Measurements from ENCODE around the gene AIG1. TPM values are rescaled to one million over a fixed set of nuclear protein-coding genes. Genes with fewer than 3 reads are reported as not detected.

AIG1 gene
- total RNA-seq, 2 experiments from 2014 or later, result 11.7 to 12.1 TPM

DNA sequence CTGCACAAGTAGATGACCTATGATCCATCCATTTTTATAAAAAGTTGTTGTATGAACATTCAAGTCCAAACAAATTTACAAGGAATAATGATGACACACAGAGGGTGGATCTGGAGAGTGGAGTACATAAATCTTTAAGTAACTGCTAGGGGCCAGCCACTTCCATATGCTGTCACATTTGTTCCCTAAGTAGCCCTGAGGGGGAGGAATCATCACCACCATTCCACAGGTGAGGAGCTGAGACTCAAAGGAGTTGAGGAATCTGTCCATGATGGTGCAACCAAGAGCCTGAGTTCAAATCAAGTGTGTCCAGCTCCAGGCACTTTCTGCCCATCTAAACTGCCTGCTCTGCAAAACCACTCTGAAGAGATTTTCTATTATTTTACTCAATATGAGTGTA is 132.1 kb downstream of the AIG1 start:
- no peak for DNase-seq
- ChIA-PET POLR2A (no interaction called here), CTCF (interaction anchor here (0.8 kb wide), 1 partner anchor 8 kb away, joined by 3 read pairs; no protein-coding TSS in a partner anchor)
- H3K27me3 Mint-ChIP-seq, result no peaks in the 10 kb centered on the region
- no peak overlapping the region for H3K4me3 Mint-ChIP-seq
- H3K9me3 Mint-ChIP-seq, result peaks cover 4% of the 10 kb centered on the region
- no peak overlapping the region for H3K27ac Mint-ChIP-seq
- H3K36me3 Mint-ChIP-seq (ENCODE audit: low read depth), result no peaks in the 10 kb centered on the region
- no peaks in the 10 kb centered on the region for H3K4me1 Mint-ChIP-seq

GRCh38 chr6:143193571-143194094 is 132.9 kb downstream of the AIG1 start:
- Mint-ChIP-seq H3K4me3 (no peak overlapping the region), H3K36me3 (ENCODE audit: low read depth) (no peaks in the 10 kb centered on the region), H3K4me1 (no peaks in the 10 kb centered on the region), H3K27ac (no peak overlapping the region), H3K27me3 (no peaks in the 10 kb centered on the region), H3K9me3 (peaks cover 4% of the 10 kb centered on the region)
- ChIA-PET POLR2A (no interaction called here), CTCF (interaction anchor here (0.8 kb wide), 1 partner anchor 9 kb away, joined by 3 read pairs; no protein-coding TSS in a partner anchor)
- DNase-seq, result no peak

GRCh38 chr6:143194095-143194589 is 133.5 kb downstream of the AIG1 start:
- no peak for DNase-seq
- peaks cover 4% of the 10 kb centered on the region for H3K9me3 Mint-ChIP-seq
- POLR2A ChIA-PET, result no interaction called here
- H3K27me3 Mint-ChIP-seq, result no peaks in the 10 kb centered on the region
- H3K4me1 Mint-ChIP-seq, result no peaks in the 10 kb centered on the region
- H3K27ac Mint-ChIP-seq, result no peak overlapping the region
- no peaks in the 10 kb centered on the region for H3K36me3 Mint-ChIP-seq (ENCODE audit: low read depth)
- CTCF ChIA-PET, result no interaction called here
- no peak overlapping the region for H3K4me3 Mint-ChIP-seq

DNA sequence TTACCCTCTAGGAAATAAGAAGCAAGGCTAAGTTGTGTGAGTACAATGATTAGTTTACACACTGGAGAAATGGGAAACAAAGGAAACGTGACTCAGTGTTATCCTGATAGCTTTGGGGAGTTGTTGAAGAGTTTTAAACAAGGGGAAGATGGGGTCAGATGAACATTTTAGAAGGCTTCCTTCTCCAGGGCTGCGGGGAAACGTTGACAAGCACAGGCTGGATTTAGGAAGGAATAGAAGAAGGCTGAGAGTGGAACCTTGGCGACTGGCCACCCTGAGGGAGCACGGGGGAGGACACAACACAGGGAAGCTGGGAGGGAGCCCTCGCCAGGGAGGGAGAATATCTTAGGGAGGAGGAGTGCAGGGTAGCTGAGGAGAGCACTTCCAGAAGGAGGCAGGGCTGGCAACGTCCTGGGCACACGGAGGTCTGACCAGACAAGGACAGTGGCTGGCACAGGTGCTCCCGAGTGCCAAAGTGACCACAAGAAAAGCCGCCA is 134.7 kb downstream of the AIG1 start:
- Mint-ChIP-seq H3K27ac (no peak overlapping the region), H3K9me3 (peaks cover 4% of the 10 kb centered on the region), H3K4me3 (no peak overlapping the region), H3K4me1 (no peaks in the 10 kb centered on the region), H3K36me3 (ENCODE audit: low read depth) (no peaks in the 10 kb centered on the region), H3K27me3 (no peaks in the 10 kb centered on the region)
- POLR2A ChIA-PET, result no interaction called here
- no peak for DNase-seq
- CTCF ChIA-PET, result no interaction called here

DNA sequence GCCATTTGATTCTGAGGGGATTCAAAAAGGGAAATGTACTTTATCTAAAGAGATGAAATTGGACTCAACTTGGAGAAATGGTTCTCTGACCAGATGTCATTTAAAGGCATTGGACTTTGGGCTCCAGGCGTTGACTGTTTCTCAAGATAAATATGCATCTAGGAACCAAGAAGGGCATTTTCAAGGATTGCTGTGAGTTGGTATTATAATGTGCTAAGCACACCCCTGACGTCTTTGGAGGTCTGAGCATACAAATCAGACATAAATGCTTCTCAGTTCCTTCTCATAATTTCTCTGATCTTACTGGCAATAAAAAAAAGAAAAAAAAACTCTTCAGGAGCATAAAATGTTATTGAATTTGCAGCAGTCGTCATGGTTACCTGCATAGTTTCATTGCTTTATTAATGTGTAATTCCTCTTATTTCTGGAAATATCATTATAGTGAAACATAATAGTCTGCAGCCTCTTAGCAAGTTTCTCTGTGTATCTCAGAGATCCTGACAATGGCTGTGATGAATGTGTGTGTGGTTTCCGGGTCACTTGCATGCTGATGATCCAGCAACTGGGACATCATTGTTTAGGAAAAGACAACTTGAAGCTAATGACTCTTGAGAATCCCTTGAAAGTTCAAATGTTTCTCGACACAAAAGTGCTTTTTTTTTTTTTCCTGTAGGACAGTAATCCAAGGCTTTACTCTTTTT is 136.0 kb downstream of the AIG1 start:
- Mint-ChIP-seq H3K36me3 (ENCODE audit: low read depth) (no peaks in the 10 kb centered on the region), H3K4me3 (no peak overlapping the region)
- POLR2A ChIA-PET, result no interaction called here

GRCh38 chr6:143197377-143197776 is 136.7 kb downstream of the AIG1 start:
- DNase-seq, result no peak
- Mint-ChIP-seq H3K27me3 (no peaks in the 10 kb centered on the region), H3K9me3 (peaks cover 7% of the 10 kb centered on the region), H3K36me3 (ENCODE audit: low read depth) (no peaks in the 10 kb centered on the region), H3K4me3 (no peak overlapping the region), H3K27ac (no peak overlapping the region), H3K4me1 (no peaks in the 10 kb centered on the region)
- POLR2A ChIA-PET, result no interaction called here
- CTCF ChIA-PET, result no interaction called here

More for the DNA sequence above, 136.0 kb downstream of the AIG1 start:
- CTCF ChIA-PET, result no interaction called here
- Mint-ChIP-seq H3K27ac (no peak overlapping the region), H3K27me3 (no peaks in the 10 kb centered on the region), H3K4me1 (no peaks in the 10 kb centered on the region), H3K9me3 (peaks cover 7% of the 10 kb centered on the region)
- no peak for DNase-seq

DNA sequence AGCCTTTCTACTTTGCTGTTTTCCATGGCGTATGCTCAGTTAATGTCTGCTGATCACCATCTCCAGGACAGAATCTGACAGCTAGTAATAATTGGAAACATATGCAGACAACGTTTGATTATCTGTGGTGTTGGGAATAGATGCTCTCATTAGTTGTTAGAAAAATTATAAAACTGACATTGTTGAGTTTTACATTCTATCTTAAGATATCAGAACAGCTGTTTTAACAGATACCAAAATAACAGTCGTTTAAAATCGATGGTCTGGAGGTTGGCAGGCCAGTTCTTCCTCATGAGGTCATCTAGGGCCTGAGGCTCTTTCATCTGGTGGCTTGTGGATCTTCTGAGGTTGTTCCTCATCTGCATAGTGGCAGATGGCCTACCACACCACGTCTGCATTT is 137.6 kb downstream of the AIG1 start:
- DNase-seq, result no peak
- H3K4me3 Mint-ChIP-seq, result no peak overlapping the region
- POLR2A ChIA-PET, result no interaction called here
- peaks cover 11% of the 10 kb centered on the region for H3K9me3 Mint-ChIP-seq
- CTCF ChIA-PET, result no interaction called here
- no peaks in the 10 kb centered on the region for H3K4me1 Mint-ChIP-seq
- H3K27ac Mint-ChIP-seq, result no peak overlapping the region
- no peaks in the 10 kb centered on the region for H3K36me3 Mint-ChIP-seq (ENCODE audit: low read depth)
- no peaks in the 10 kb centered on the region for H3K27me3 Mint-ChIP-seq

DNA sequence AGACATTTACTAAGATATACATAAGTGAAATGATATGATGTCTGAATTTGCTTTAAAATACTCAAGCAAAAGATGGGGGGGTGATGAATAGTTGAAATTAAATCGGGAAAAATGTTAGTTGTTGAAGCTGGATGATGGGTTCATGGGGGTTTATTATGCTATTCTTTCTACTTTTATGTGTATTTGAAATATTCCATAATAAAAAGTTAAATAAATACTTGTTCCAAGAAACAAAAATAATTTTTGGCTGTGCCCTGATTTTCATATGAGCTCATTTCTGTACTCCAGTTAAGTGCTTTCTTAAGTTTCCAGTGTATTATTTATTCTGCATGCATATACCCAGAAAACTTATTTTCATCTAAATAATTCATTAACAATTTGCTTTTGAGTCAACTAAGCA is 138.6 kb downstream of the AIG1 start:
- CTCF ChIA-PET, result interaction anchor here (0.7 kb wide), 1 partner anchor 93 kb away, joined by 3 read pairs; no protein-coding TSS in a partner anchor
- Mint-ChIP-seq H3K27me3 (no peaks in the 10 kb centered on the region), H3K4me3 (no peak overlapping the region), H3K4me1 (no peaks in the 10 kb centered on the region), H3K27ac (no peak overlapping the region), H3K36me3 (ENCODE audit: low read depth) (peaks cover 3% of the 10 kb centered on the region), H3K9me3 (peaks cover 11% of the 10 kb centered on the region)
- POLR2A ChIA-PET, result no interaction called here
- DNase-seq, result no peak

DNA sequence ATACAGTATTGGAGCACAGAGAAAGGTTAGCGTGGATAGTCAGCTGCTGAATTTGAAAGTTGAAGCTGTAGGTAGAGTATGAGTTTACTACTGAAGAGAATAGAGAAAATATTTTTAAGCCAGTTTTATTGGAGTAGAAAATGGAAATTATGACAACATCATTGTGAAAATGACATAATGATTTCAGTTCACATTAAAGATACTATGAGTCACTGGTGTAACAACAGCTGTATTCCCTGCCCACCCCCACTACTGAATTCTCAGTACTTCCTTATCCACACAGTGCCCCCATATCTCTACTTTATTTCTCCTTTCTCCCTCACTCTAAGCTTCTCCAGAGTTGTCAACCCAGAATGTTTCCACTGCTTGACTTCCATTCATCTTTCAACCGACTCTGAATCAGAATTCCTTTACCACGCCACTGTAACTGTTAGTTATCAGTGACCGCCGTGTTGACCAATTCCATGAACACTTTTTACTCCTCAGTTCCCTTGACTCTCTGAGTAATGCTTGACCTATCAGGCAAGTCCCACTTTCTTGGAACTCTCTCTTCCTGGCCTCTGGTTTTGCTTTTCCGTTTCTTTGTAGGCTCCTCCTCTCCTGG is 139.6 kb downstream of the AIG1 start:
- Mint-ChIP-seq H3K27ac (no peak overlapping the region), H3K27me3 (no peaks in the 10 kb centered on the region), H3K4me1 (no peaks in the 10 kb centered on the region), H3K36me3 (ENCODE audit: low read depth) (peaks cover 3% of the 10 kb centered on the region), H3K9me3 (peaks cover 11% of the 10 kb centered on the region), H3K4me3 (no peak overlapping the region)
- CTCF ChIA-PET, result no interaction called here
- no peak for DNase-seq
- POLR2A ChIA-PET, result no interaction called here

GRCh38 chr6:143204045-143204444 is 143.4 kb downstream of the AIG1 start:
- ChIA-PET POLR2A (no interaction called here), CTCF (no interaction called here)
- Mint-ChIP-seq H3K4me1 (no peaks in the 10 kb centered on the region), H3K4me3 (no peak overlapping the region), H3K9me3 (peaks cover 11% of the 10 kb centered on the region), H3K27ac (no peak overlapping the region), H3K27me3 (no peaks in the 10 kb centered on the region), H3K36me3 (ENCODE audit: low read depth) (peaks cover 3% of the 10 kb centered on the region)
- no peak for DNase-seq

- no peak overlapping the region for H3K27ac Mint-ChIP-seq
- no peak for DNase-seq
- H3K27me3 Mint-ChIP-seq, result no peaks in the 10 kb centered on the region
- H3K9me3 Mint-ChIP-seq, result peaks cover 14% of the 10 kb centered on the region
- CTCF ChIA-PET, result interaction anchor here (0.8 kb wide), 1 partner anchor 43 kb away, joined by 3 read pairs; no protein-coding TSS in a partner anchor
- peaks cover 3% of the 10 kb centered on the region for H3K36me3 Mint-ChIP-seq (ENCODE audit: low read depth)
- H3K4me3 Mint-ChIP-seq, result no peak overlapping the region
- no peaks in the 10 kb centered on the region for H3K4me1 Mint-ChIP-seq
- POLR2A ChIA-PET, result no interaction called here
Observed at GRCh38 chr6:143205131-143205535, 144.4 kb downstream of the AIG1 start.

DNA sequence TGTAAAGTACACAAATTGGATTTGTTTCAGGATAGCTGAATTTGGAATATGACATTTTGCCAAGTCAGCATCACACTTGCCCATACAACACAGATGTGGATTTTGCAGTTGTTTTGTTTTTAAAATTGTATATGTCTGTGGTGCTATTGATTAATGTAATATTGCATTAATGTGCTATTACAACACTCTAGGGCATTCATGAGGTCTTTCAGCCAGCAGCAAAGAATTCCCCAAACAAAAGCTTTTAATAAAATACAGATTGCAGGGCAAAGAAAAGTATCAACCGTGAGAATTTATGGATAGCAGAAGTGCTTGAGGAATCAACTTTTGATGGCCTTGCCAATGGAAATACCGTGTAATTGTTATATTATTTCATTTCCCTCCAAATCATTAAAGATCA is 144.9 kb downstream of the AIG1 start:
- Mint-ChIP-seq H3K27ac (no peak overlapping the region), H3K4me1 (no peaks in the 10 kb centered on the region), H3K4me3 (no peak overlapping the region), H3K27me3 (no peaks in the 10 kb centered on the region), H3K9me3 (peaks cover 18% of the 10 kb centered on the region), H3K36me3 (ENCODE audit: low read depth) (peaks cover 3% of the 10 kb centered on the region)
- no peak for DNase-seq
- CTCF ChIA-PET, result interaction anchor here (0.8 kb wide), 1 partner anchor 43 kb away, joined by 3 read pairs; no protein-coding TSS in a partner anchor
- POLR2A ChIA-PET, result no interaction called here

DNA sequence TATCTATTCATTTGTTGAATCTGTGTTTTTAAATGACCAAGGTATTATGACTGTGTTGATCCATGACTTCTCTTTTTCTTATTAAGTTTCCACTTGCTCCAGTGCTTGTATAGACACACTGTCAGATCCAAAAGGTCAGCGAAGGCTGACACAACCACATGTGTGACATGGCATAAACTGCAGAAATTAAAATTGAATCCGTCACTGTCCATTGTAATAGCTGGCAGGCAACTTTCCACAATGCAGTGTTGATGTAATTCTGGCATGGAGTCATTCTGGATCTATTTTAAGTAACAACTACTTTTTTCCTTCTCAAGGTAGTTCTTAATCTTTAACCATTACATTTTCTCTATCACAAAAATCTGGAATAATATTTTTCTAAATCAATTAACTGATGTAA is 145.3 kb downstream of the AIG1 start:
- Mint-ChIP-seq H3K27ac (no peak overlapping the region), H3K4me3 (no peak overlapping the region), H3K4me1 (no peaks in the 10 kb centered on the region), H3K27me3 (no peaks in the 10 kb centered on the region), H3K36me3 (ENCODE audit: low read depth) (peaks cover 3% of the 10 kb centered on the region), H3K9me3 (peaks cover 15% of the 10 kb centered on the region)
- ChIA-PET CTCF (no interaction called here), POLR2A (no interaction called here)
- DNase-seq, result no peak
